ENCODE results near the gene ASXL1.
"Not testable (repeated sequence)": the region's sequence is repeated elsewhere in the genome, so short reads cannot be mapped to it uniquely, and the experiment has no call there.

Gene ASXL1

DNA sequence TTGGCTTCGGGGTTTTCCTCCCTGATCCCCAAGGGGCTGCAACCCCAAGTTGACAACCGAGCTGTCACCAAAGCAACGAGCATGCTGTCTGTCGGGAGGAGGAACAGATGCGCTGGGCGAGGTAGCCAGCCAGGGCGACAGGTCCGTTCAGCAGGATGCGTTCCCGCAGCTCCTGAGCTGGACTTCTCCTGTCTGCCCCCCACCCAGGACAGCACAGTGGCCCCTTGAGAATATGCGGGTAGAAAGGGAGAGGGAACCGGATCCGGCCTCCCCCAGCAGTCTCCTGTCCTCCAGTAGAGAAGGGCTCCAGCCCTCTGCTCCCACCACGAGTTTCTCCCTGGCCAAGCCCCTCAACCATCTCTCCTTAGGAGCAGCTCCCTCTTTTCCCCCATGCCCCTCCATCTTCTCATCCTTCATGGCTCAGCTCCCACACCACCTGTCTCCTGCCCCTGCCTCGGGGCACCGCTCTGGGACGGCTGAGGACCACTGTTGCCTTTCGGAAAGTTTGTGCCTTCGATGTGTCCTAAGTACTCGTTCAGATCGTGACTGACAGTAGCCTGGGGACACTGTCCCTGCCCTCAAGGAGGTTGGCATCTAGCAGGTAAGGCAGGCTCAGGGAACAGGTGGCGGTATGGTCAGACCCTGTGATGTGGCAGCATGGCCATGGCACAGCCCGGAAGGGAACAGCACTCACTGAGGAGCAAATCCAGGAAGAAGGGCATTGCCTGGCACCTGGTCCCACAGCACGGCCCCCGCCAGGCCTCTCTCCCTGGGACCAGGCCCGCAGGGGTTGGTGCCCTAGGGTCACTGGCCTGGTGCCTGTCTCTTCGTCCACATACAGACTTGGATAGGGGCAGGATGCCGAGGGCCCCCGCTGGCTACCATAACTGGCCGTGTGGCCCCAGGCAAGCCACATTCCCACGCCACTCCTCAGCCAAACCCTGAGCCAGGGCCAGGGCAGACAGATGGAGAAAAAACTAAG lies 96.3 kb downstream of the ASXL1 start:
- DNase-seq (ENCODE audit: low spot score), result no peak

DNA sequence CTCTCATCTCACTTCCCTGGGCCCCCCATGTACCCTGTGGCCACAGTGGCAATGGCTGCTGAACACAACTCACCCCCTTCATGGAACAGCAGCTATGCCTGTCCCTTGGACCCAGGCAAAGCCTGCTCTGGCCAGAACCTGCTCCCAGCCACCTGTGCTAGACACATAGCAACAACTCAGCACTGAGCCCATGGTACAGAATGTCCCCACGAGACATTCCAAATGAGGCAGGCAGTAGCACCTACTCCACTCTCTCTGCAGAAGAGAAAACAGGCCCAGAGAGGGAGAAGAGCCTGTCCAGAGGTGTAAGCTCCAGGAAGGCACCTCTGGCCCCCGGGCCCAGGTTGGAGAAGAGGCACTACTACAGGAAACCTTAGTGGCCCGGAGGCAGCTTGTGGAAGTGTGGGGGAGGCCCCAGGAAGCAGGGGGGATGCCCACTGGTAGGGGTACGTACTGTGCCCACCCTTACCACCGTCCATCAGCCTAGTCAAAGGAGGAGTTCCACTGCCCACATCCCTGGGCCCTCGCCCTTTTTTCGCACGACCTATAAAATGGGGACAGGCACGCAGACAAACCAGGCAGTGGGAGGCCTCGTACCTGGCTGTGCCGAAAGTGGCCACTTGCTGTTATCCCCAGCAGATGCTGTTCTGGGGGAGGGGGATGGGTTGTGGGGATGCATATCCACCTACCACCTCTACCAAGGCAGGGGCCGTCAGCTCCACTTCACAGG lies 97.2 kb downstream of the ASXL1 start:
- no peak for DNase-seq (ENCODE audit: low spot score)

- DNase-seq (ENCODE audit: low spot score), result no peak
Observed at GRCh38 chr20:32455901-32456701, 98.0 kb downstream of the ASXL1 start.

DNA sequence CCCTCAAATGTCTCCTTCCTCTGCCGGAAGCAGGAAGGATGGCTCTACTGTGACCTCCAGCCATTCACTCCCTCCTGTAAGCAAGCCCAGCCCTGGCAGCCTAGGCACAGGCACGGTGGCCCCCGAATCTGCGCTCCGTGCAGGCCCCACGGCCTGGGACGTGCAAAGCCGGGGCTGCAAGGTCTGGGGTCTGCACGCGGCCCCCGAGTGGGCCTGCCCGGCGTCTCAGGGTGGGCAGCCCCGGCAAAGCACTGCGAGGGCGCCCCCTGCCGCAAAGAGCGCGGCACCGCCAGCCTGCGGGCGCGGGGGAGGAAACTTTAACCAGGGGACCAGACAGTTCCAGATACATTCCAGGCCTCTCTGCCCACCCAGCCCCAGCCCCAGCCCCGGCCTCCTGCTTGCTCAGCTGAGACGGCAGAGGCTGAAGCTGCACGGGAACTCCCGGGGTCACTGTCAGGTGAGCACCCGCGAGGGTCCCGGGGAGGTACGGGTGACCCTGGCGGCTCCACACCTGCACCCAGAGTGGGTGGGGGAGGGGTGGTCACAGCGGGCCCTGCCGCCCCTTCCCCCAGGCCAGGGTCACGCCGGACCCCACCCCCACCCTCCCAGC lies 98.8 kb downstream of the ASXL1 start:
- DNase-seq (ENCODE audit: low spot score), result no peak

GRCh38 chr20:32457479-32457986 lies 99.4 kb downstream of the ASXL1 start:
- no peak for DNase-seq (ENCODE audit: low spot score)

DNA sequence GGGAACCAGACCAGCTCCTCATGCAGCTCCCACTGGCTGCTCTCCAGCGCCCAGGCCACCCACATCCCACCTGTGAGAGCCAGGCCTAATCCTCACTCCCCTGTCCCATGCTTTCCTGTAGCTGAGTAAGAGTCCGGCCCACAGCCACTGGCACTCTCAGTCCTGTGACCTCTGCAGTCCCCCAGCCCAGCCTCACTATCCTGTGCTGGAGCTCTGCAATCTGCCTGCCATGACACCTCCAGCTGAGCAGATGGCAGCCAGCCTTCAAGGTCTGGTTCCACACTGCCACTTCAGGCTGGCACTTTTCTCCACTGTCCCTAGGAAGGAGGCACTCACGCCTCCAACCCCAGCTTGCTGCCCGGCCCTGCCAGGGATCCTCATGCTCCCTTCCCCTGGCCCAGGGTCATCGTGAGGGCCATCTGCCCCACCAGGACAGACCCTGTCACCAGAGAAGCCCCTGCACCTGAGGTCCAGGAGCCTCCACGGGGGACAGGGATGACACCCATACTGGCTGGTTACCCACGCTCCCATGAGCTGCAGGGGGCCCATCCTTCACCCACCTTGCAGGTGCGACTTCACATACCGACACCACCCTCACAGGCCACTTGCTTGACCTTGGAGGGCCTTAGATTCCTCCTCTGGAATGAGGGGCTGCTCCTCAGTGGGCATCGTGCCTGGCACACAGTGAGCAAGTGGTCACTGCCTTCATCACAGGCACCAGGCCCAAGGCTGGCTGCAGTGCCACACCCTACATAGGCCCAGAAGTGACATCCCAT lies 100.1 kb downstream of the ASXL1 start:
- no peak for DNase-seq (ENCODE audit: low spot score)

DNA sequence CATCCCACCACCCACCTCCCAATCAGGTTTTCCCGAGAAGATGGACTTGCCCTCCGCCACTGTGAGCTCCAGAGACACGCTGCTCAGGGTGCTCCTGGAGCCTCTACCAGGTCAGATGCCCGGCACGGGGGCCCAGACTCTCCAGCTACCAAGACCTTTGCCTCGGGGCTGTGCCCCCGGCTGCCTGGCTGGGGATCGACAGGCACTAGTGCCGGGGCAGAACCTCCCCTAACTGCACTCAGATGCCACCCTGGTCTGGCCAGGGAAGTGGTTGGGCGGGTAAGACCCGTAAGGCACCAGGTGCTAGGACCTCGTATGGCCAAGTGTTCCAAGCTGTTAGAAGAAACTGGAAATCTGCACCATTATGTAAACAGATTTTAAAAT lies 100.7 kb downstream of the ASXL1 start:
- DNase-seq (ENCODE audit: low spot score), result no peak

- no peak for DNase-seq (ENCODE audit: low spot score)
Observed at GRCh38 chr20:32460231-32460630, 102.1 kb downstream of the ASXL1 start.

DNA sequence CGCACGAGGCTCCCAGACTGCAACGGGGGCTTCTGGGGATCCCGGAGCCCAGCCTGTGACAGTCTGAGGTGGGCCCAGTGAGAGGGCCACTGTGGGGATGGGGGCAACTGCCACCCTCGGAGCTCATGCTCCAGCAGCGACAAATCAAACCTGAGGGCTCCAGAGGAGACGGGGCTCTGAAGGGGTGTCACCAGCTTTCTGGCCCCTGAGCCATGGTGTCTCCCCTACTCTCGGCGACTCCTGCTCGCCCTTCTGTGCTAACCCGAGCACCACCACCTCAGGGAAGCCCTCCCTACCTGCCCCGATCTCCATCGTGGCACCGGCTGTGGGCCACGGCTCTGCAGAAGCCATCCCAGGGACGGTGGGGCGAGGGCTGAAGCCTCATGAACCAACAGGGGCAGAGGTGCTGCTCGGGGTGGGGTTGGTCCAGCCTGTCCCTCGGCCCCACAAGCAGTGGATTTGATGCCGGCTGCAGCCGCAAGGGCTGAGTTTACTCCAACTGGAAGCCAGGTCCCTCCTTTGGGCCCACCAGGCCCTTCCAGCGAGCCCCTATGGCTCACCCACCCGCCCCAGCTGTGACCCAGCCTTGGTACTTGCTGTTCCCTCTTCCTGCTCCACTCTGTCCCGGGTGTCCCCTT lies 102.7 kb downstream of the ASXL1 start:
- DNase-seq (ENCODE audit: low spot score), result no peak

DNA sequence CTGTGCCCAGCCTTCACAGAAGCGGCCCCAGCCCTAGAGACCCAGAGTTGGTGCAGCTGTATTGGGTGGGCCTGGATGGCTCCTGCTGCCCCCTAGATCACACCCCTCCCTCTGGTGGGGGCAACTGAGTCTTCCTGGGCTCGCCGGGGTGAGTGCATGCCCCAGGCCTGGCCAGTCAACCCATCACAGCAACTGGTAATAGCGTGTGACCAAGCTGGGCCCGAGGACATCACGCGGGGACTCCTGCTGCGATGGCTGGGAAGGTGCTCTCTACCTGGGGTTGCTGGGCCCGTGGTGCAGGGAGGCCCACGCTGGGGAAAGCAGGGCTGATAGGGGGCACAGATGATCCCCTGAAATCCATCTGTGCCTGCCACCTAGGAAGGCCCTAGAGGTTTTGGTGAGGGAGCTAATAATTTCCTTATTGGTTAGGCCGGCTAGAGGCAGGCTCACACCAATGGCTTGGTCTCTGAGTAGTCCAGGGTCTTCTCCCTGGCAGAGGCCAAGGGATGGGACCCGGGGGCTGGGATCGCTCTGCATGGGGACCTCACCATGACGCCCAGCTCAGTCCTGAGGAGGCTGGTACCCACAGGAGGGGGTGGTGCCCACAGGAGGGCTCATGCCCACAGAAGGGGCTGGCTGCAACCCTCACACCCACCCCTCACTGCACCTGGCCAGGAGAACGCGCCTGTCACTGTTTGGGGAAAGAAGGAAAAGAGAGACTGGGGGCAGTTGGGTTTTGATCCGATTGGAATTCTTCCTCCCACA lies 103.9 kb downstream of the ASXL1 start:
- DNase-seq (ENCODE audit: low spot score), result no peak

DNA sequence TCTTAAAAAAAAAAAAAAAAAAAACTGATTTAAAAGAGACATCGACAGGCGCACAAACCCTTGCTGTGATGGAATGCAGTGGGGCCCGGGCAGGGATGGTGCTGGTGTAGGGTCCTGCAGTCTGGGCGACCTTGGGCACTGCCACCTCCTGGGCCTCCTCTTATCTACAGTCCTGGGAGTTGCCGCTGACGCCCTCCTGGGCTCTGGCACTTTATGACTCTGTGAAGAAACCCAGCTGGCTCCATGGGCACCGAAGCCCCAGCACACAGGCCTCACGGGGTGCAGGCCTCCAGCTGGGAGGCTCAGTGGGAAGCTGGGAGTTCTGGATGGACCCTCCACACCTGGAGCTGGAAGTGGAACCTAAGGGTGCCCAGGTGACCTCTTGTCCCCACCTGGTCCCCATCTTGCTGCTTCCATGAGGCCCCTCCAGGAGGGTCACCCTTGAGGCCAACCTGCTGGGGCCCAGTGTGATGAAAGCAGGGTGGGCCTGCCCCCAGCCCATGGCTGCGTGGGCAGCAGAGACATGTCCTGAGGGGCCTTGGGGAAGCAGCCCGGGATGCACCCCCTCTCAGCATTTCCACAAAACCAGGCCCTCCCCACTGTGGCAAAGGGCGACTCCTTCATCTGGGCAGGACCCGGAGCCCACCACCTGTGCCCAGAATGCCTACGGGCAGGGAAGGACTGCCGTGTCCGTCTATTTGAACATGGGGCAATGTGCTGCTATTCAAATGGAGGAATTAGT lies 104.9 kb downstream of the ASXL1 start:
- DNase-seq (ENCODE audit: low spot score), result no peak

- no peak for DNase-seq (ENCODE audit: low spot score)
Observed at GRCh38 chr20:32463642-32464400, 105.7 kb downstream of the ASXL1 start.

DNA sequence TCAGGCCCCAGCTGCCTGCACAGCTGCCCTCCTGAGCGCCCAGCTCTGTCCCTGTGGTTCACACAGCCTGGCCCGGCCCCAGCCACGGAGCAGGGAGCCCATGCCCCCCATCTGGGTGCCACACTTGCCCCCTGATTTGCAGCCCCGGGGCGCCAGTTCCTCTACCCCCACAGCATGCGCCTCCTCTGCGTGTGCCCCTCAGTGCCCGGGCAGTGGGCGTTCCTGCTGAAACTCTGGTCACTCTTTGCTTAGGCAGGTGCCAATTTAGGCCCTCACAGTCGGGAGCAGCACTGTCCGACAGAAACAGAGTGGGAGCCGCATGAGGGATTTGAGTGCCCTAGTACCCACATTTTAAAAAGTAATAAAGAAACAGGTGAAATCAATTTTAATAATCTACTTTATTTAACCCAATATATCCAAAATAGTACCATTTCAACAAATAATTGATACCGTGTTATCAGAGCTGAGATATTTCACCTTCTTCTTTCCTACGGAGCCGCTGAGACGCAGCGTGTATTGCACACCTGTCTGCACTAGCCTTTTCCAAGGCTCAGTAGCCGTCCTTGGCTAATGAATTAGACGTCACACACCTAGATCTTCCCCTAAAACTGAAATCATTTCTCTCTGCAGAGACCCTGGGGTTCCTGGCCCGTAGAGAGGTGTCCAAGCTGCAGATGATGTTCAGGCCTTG lies 106.4 kb downstream of the ASXL1 start:
- DNase-seq (ENCODE audit: low spot score), result no peak

GRCh38 chr20:32465092-32465900 lies 107.2 kb downstream of the ASXL1 start:
- no peak for DNase-seq (ENCODE audit: low spot score)

DNA sequence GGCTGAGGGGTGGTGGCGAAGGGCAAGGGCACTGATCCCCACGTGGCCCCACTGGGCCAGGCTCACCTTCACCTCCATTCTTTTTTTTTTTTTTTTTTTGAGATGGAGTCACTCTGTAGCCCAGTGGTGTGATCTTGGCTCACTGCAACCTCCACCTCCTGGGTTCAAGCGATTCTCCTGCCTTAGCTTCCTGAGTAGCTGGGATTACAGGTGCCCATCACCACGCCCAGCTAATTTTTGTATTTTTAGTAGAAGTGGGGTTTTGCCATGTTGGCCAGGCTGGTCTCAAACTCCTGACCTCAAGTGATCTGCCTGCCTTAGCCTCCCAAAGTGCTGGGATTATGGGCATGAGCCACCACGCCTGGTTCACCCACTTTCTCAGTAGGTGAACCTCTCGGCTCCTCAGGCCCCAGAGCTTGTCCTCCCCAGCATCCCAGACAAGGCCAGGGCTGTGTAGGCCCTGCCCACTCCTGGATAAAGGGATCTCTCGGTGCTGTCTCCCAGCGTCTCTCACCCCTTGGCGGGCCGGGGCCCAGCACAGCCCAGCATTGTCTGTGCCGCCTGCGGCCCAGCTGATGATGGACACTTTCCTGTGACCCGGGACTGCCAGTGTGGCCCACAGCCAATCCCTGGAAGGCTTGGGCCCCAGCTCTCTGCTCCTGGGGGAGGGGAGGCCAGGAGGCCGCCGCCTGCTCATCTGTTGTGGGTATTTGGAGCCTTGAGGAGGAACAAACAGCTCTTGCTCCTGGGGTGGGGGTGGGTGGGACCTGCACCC lies 108.0 kb downstream of the ASXL1 start:
- DNase-seq (ENCODE audit: low spot score), result not testable (repeated sequence)

All from left forelimb (tissue), 1 donor.